H9 (cell line): Measurements from ENCODE around the gene RPS19BP1. TPM values are rescaled to one million over a fixed set of nuclear protein-coding genes. Genes with fewer than 3 reads are reported as not detected.

Experiments used
- DNase-seq: peaks from one replicate; pipeline ENCODE4 v3.0.0-alpha.2; 2017
- H2AFZ ChIP-seq: one replicate; pipeline ENCODE4 v1.6.1; 2013; ENCODE audit warnings: mild to moderate bottlenecking, low read length, control low read depth, moderate library complexity
- H2AK5ac ChIP-seq: 2 replicates; pipeline ENCODE4 v1.6.1; 2013; ENCODE audit warnings: low read length, control low read depth, mixed read lengths; ENCODE audit not compliant: insufficient read length
- H2BK120ac ChIP-seq: one replicate; pipeline ENCODE4 v1.6.1; 2013; ENCODE audit warnings: low read depth, mild to moderate bottlenecking, low read length, control low read depth, inconsistent platforms; ENCODE audit not compliant: poor library complexity, severe bottlenecking
- H2BK12ac ChIP-seq: 2 replicates; pipeline ENCODE4 v1.6.1; 2013; ENCODE audit warnings: low read length, control low read depth, mixed read lengths, low read depth; ENCODE audit not compliant: insufficient read length
- H2BK15ac ChIP-seq: 2 replicates; pipeline ENCODE4 v1.6.1; 2013; ENCODE audit warnings: low read depth, low read length, control low read depth
- H2BK20ac ChIP-seq: one replicate; pipeline ENCODE4 v1.6.1; 2013; ENCODE audit warnings: low read depth, mild to moderate bottlenecking, low read length, control low read depth, inconsistent platforms; ENCODE audit not compliant: poor library complexity, severe bottlenecking
- H2BK5ac ChIP-seq: 2 replicates; pipeline ENCODE4 v1.6.1; 2013; ENCODE audit warnings: low read length, control low read depth, mixed read lengths; ENCODE audit not compliant: insufficient read length
- H3K14ac ChIP-seq: 2 replicates; pipeline ENCODE4 v1.6.1; 2013; ENCODE audit warnings: low read length, control low read depth; ENCODE audit not compliant: insufficient read depth
- H3K18ac ChIP-seq: 2 replicates; pipeline ENCODE4 v1.6.1; 2013; ENCODE audit warnings: low read depth, mild to moderate bottlenecking, mixed read lengths, low read length, control low read depth; ENCODE audit not compliant: insufficient read length
- H3K23ac ChIP-seq: 2 replicates; pipeline ENCODE4 v1.6.1; 2013; ENCODE audit warnings: low read length, control low read depth, mixed read lengths, low read depth; ENCODE audit not compliant: insufficient read length
- H3K23me2 ChIP-seq: 2 replicates; pipeline ENCODE4 v1.6.1; 2013; ENCODE audit warnings: low read depth, mild to moderate bottlenecking, mixed read lengths, low read length, control low read depth; ENCODE audit not compliant: insufficient read length, poor library complexity, severe bottlenecking
- H3K27ac ChIP-seq: 2 replicates; pipeline ENCODE4 v1.5.1; 2013; ENCODE audit warnings: low read length, control low read depth, mixed read lengths, low read depth; ENCODE audit not compliant: insufficient read length
- H3K27me3 ChIP-seq: 2 replicates; pipeline ENCODE4 v1.6.1; 2013; ENCODE audit warnings: low read length, control low read depth, inconsistent platforms; ENCODE audit not compliant: insufficient read depth
- H3K4ac ChIP-seq: 2 replicates; pipeline ENCODE4 v1.6.1; 2013; ENCODE audit warnings: low read depth, mild to moderate bottlenecking, control low read depth, inconsistent platforms, low read length, moderate library complexity
- H3K4me1 ChIP-seq: 2 replicates; pipeline ENCODE4 v1.6.1; 2013; ENCODE audit warnings: low read length, control low read depth, inconsistent platforms; ENCODE audit not compliant: insufficient read depth
- H3K4me2 ChIP-seq: 2 replicates; pipeline ENCODE4 v1.6.1; 2013; ENCODE audit warnings: low read length, control low read depth, mixed read lengths; ENCODE audit not compliant: insufficient read length, insufficient read depth
- H3K56ac ChIP-seq: 2 replicates; pipeline ENCODE4 v1.6.1; 2013; ENCODE audit warnings: low read depth, mild to moderate bottlenecking, mixed read lengths, low read length, control low read depth; ENCODE audit not compliant: insufficient read length
- H3K79me1 ChIP-seq: 2 replicates; pipeline ENCODE4 v1.6.1; 2013; ENCODE audit warnings: low read depth, mild to moderate bottlenecking, moderate library complexity, low read length, control low read depth, inconsistent platforms; ENCODE audit not compliant: insufficient read depth, poor library complexity, severe bottlenecking
- H3K79me2 ChIP-seq: 2 replicates; pipeline ENCODE4 v1.6.1; 2013; ENCODE audit warnings: low read length, control low read depth, inconsistent platforms; ENCODE audit not compliant: insufficient read depth
- H3K9ac ChIP-seq: 2 replicates; pipeline ENCODE4 v1.6.1; 2013; ENCODE audit warnings: low read length, control low read depth, mixed read lengths; ENCODE audit not compliant: insufficient read length; ENCODE audit errors: extremely low read depth
- H3K9me3 ChIP-seq: one replicate; pipeline ENCODE4 v1.6.1; 2013; ENCODE audit warnings: low read depth, low read length, inconsistent platforms; ENCODE audit not compliant: control insufficient read depth
- H3T11ph ChIP-seq: one replicate; pipeline ENCODE4 v1.6.1; 2013; ENCODE audit warnings: mild to moderate bottlenecking, low read length, control low read depth, inconsistent platforms
- H4K20me1 ChIP-seq: one replicate; pipeline ENCODE4 v1.6.1; 2013; ENCODE audit not compliant: control insufficient read depth, insufficient read length, insufficient read depth
- H4K5ac ChIP-seq: 2 replicates; pipeline ENCODE4 v1.6.1; 2013; ENCODE audit warnings: low read depth, mild to moderate bottlenecking, mixed read lengths, low read length, control low read depth; ENCODE audit not compliant: insufficient read length
- H4K8ac ChIP-seq: replicated peaks from 2 replicates; pipeline ENCODE4 v1.6.1; 2013; ENCODE audit warnings: low read length, control low read depth, mixed read lengths, low read depth; ENCODE audit not compliant: insufficient read length
- H4K91ac ChIP-seq: 2 replicates; pipeline ENCODE4 v1.6.1; 2013; ENCODE audit warnings: low read depth, mild to moderate bottlenecking, moderate library complexity, mixed read lengths, low read length, control low read depth; ENCODE audit not compliant: insufficient read length
- H3K27ac Mint-ChIP-seq, 3 experiments: 2 replicates in 2 of 3; 3 replicates in 1 of 3; pipeline ENCODE4 v1.8.0; 2020 to 2021; ENCODE audit warnings: mixed read lengths in 3 of 3, mild to moderate bottlenecking in 1 of 3, moderate library complexity in 1 of 3
- H3K27me3 Mint-ChIP-seq: 2 replicates; pipeline ENCODE4 v1.8.0; 2021; ENCODE audit warnings: low read depth, mild to moderate bottlenecking, moderate library complexity, mixed read lengths
- H3K36me3 Mint-ChIP-seq, 3 experiments: 2 replicates in 2 of 3; 3 replicates in 1 of 3; pipeline ENCODE4 v1.8.0; 2020 to 2021; ENCODE audit warnings: low read depth in 3 of 3, mixed read lengths in 3 of 3; ENCODE audit not compliant: insufficient read depth in 1 of 3
- H3K4me1 Mint-ChIP-seq, 2 experiments: 2 replicates each; pipeline ENCODE4 v1.8.0; 2020; ENCODE audit warnings: mixed read lengths in 2 of 2
- H3K4me3 Mint-ChIP-seq, 2 experiments: 2 replicates in 1 of 2; 3 replicates in 1 of 2; pipeline ENCODE4 v1.8.0; 2020 to 2021; ENCODE audit warnings: mild to moderate bottlenecking in 2 of 2, mixed read lengths in 2 of 2, moderate library complexity in 1 of 2
- H3K9me3 Mint-ChIP-seq, 2 experiments: 2 replicates in 1 of 2; 3 replicates in 1 of 2; pipeline ENCODE4 v1.8.0; 2020; ENCODE audit warnings: mild to moderate bottlenecking in 2 of 2, mixed read lengths in 2 of 2, moderate library complexity in 1 of 2
- CTCF ChIP-seq: fragments of 200-600 bp; sonication (generic); conservative IDR thresholded peaks from 3 replicates; pipeline ENCODE4 v1.8.0; 2021; ENCODE audit warnings: antibody characterized with exemption, mild to moderate bottlenecking
- WGBS: extraction: QIAGEN DNeasy Blood & Tissue Kit; methylation state at CpG from one replicate; pipeline ENCODE4 v1.1.7; 2013; ENCODE audit warnings: missing lambda C conversion rate, low lambda C conversion rate, mixed read lengths; ENCODE audit not compliant: insufficient read length; ENCODE audit errors: extremely low coverage; 5-methylcytosine and 5-hydroxymethylcytosine counted together
- total RNA-seq: library from RNA; stranded (reverse); gene quantifications from 2 replicates; pipeline ENCODE4 v1.2.1, GENCODE V29; 2021

Gene RPS19BP1
- total RNA-seq, 1 experiment from 2014 or later: 65.0 TPM

- H3K9me3 Mint-ChIP-seq: peaks cover 0 to 3% of the 10 kb centered on the region in 2 experiments; a peak in 1 of 5 replicates
- Histone ChIP-seq H3K79me1 (no peaks in the 10 kb centered on the region), H2AFZ (no peak overlapping the region), H3K27me3 (peaks cover 8% of the 10 kb centered on the region), H3K9me3 (no peaks in the 10 kb centered on the region), H3K4me2 (no peak overlapping the region), H3K9ac (no peak overlapping the region), H3T11ph (no peak overlapping the region), H4K20me1 (no peaks in the 10 kb centered on the region), H3K27ac (no peak overlapping the region), H3K23me2 (peaks cover 3% of the 10 kb centered on the region), H4K8ac (no peak overlapping the region), H4K91ac (no peak overlapping the region), H3K56ac (no peak overlapping the region), H2BK20ac (no peak overlapping the region), H3K4me1 (no peaks in the 10 kb centered on the region), H3K79me2 (no peaks in the 10 kb centered on the region), H2BK120ac (no peak overlapping the region), H2BK5ac (no peak overlapping the region), H3K14ac (no peak overlapping the region), H3K4ac (no peak overlapping the region), H3K23ac (no peak overlapping the region), H2AK5ac (no peak overlapping the region), H2BK15ac (no peak overlapping the region), H2BK12ac (no peak overlapping the region), H3K18ac (no peak overlapping the region), H4K5ac (no peak overlapping the region)
- H3K27me3 Mint-ChIP-seq: peaks cover 88% of the 10 kb centered on the region
- H3K36me3 Mint-ChIP-seq: peaks cover 0 to 2% (median 0%) of the 10 kb centered on the region in 3 experiments; a peak in 1 of 7 replicates
- no CpG with 5 or more reads among the region's 8 CpGs for WGBS
- no peak overlapping the region for H3K4me3 Mint-ChIP-seq
- no peak overlapping the region for H3K27ac Mint-ChIP-seq
- no peak for TF ChIP-seq CTCF
- no peak for DNase-seq
- peaks cover 4 to 6% of the 10 kb centered on the region in 2 experiments for H3K4me1 Mint-ChIP-seq
Measured at GRCh38 chr22:39497429-39497828, 35.1 kb downstream of the RPS19BP1 start.
